Tibial nerve (tissue), 4 donors: ENCODE data around the gene SDSL. TPM values are rescaled to one million over a fixed set of nuclear protein-coding genes. Genes with fewer than 3 reads are reported as not detected.

Source experiments
- DNase-seq, 2 donors: peaks; one replicate each; pipeline ENCODE4 v3.0.0-alpha.2; 2019; ENCODE audit warnings: low spot score in 2 of 2
- H3K27ac ChIP-seq, 4 donors: fragments of 200-600 bp; sonication (generic) in 3 of 4; one replicate each; pipeline ENCODE4 v1.5.1; 2017 to 2019; ENCODE audit warnings: mild to moderate bottlenecking in 1 of 4
- H3K27me3 ChIP-seq, 2 donors: fragments of 200-600 bp; sonication (generic) in 1 of 2; one replicate each; pipeline versions ENCODE4 v1.5.1 to v1.6.0; 2017 to 2019
- H3K36me3 ChIP-seq, 3 donors: fragments of 200-600 bp; sonication (generic); one replicate each; pipeline ENCODE4 v1.5.1; 2018 to 2019
- H3K4me1 ChIP-seq, 4 donors: fragments of 200-600 bp; sonication (generic) in 3 of 4; one replicate each; pipeline ENCODE4 v1.5.1; 2017 to 2019
- H3K4me3 ChIP-seq, 4 donors: fragments of 200-600 bp; sonication (generic) in 3 of 4; one replicate each; pipeline ENCODE4 v1.5.1; 2017 to 2019; ENCODE audit warnings: mild to moderate bottlenecking in 1 of 4, moderate library complexity in 1 of 4
- H3K9me3 ChIP-seq, 4 donors: fragments of 200-600 bp; sonication (generic) in 3 of 4; one replicate each; pipeline ENCODE4 v1.5.1; 2017 to 2019
- EP300 ChIP-seq, 2 donors: sonication (generic); formaldehyde crosslinking; IDR thresholded peaks; one replicate each; pipeline ENCODE4 v1.6.1; 2017; ENCODE audit warnings: antibody characterized with exemption in 2 of 2, mild to moderate bottlenecking in 1 of 2
- POLR2A ChIP-seq, 2 donors: fragments of 450-650 bp; IDR thresholded peaks; one replicate each; pipeline ENCODE4 v1.6.1; 2017; ENCODE audit warnings: antibody characterized with exemption in 2 of 2, mild to moderate bottlenecking in 2 of 2, moderate library complexity in 2 of 2
- WGBS, 2 donors: methylation state at CpG; one replicate each; pipeline ENCODE4 v1.1.5; 2018; 5-methylcytosine and 5-hydroxymethylcytosine counted together
- total RNA-seq, 4 donors: library from RNA; depleted of rRNA; stranded (reverse); fragments of >200 nt; gene quantifications; one replicate each; pipeline ENCODE4 v1.1.0, GENCODE V29; 2016
- TF ChIP-seq, protein P1 (sequence below), 5 experiments: fragments of 200-600 bp in 3 of 5; fragments of 450-650 bp in 2 of 5; sonication (generic) in 3 of 5; IDR thresholded peaks; one replicate each; pipeline ENCODE4 v1.5.1; 2016 to 2019; ENCODE audit warnings: antibody characterized with exemption in 5 of 5, mild to moderate bottlenecking in 3 of 5, moderate library complexity in 2 of 5

SDSL gene
- total RNA-seq, 4 donors from 2014 or later = 1.9 to 3.0 (median 2.3) TPM

DNA sequence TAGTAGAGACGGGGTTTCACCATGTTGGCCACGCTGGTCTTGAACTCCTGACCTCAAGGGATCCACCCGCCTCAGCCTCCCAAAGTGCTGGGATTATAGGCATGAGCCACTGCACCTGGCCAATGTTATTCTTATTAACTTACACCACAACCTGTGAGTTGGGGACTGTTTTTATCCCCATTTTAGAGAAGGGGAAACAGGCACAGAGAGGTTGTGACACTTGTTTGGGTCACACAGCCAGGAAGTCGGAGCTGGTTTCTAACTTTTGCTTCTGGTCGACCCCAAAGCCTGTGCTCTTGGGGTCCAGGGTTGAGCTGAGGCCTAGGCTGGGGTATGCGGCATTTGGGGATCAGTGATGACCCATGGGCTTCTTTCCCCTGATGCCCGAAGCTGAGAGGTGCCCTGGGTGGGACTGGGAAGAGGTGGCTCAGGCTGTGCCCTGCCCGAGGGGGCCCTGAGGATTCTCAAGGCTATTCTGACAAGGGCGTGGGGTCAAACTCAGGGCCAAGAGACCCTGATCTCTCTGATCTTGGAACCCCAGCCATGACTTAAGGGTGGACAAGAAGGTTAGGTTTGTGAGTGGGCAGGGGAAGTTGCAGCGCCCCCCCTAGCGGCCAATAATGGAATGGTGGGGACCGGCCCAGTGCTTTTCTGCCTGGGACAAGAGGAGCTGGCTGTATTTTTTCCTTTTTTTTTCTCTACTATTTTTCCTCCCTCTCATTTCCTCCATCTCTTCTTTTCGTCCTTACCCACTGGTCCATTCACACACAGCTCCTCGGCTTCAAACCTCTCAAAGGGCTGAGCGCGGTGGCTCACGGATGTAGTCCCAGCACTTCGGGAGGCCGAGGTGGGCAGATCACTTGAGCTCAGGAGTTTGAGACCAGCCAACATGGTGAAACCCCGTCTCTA is 3.0 kb downstream of the SDSL start:
- no peak for TF ChIP-seq EP300 (IDR thresholded peaks at IDR 0.05)
- TF ChIP-seq, protein P1, sequence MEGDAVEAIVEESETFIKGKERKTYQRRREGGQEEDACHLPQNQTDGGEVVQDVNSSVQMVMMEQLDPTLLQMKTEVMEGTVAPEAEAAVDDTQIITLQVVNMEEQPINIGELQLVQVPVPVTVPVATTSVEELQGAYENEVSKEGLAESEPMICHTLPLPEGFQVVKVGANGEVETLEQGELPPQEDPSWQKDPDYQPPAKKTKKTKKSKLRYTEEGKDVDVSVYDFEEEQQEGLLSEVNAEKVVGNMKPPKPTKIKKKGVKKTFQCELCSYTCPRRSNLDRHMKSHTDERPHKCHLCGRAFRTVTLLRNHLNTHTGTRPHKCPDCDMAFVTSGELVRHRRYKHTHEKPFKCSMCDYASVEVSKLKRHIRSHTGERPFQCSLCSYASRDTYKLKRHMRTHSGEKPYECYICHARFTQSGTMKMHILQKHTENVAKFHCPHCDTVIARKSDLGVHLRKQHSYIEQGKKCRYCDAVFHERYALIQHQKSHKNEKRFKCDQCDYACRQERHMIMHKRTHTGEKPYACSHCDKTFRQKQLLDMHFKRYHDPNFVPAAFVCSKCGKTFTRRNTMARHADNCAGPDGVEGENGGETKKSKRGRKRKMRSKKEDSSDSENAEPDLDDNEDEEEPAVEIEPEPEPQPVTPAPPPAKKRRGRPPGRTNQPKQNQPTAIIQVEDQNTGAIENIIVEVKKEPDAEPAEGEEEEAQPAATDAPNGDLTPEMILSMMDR (IDR thresholded peaks at IDR 0.05) = peak; percentile 50 to 75 (median 64)
- Histone ChIP-seq H3K9me3 (peaks cover 0 to 1% (median 0%) of the 10 kb centered on the region in 4 donors), H3K27ac (no peak overlapping the region), H3K36me3 (no peaks in the 10 kb centered on the region), H3K27me3 (peaks cover 0 to 5% of the 10 kb centered on the region in 2 donors), H3K4me1 (peaks cover 0 to 14% (median 2%) of the 10 kb centered on the region in 4 donors), H3K4me3 (no peak overlapping the region)
- 52 to 58% methylated on average over 18 to 19 of the region's 20 CpGs for WGBS, 2 donors
- peak in 1 of 2 donors; percentile 56 for DNase-seq

DNA sequence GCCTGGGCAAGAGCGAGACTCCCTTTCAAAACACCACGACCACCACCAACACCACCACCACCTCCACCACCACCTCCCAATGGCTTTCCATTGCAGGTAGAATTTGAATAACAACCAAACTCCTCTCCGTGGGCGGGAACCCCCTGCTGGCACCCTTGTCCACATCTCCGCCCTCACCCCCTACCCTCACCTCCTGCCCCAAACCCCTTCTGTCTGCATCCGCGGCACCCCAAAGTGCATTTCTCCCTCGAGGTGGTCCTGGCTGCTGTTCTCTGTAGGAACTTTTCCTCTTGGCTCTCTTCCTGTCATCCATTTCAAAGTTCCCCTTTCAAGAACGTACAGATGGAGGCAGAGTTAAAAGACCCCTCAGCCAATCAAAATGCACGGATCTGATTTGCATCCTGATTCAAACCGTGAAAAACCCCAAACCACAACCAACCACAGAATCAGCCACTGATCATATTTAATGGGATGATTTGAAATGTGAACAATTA is 3.8 kb downstream of the SDSL start:
- peaks cover 0 to 14% (median 2%) of the 10 kb centered on the region in 4 donors for H3K4me1 ChIP-seq
- no peak overlapping the region for H3K27ac ChIP-seq
- H3K36me3 ChIP-seq = no peaks in the 10 kb centered on the region
- peaks cover 0 to 5% of the 10 kb centered on the region in 2 donors for H3K27me3 ChIP-seq
- peaks cover 0 to 4% (median 0%) of the 10 kb centered on the region in 4 donors for H3K9me3 ChIP-seq
- TF ChIP-seq EP300 (IDR thresholded peaks at IDR 0.05) = no peak
- TF ChIP-seq POLR2A (IDR thresholded peaks at IDR 0.05) = no peak
- TF ChIP-seq, protein P1 (IDR thresholded peaks at IDR 0.05) = no peak
- 34 to 37% methylated on average over 11 of the region's 11 CpGs for WGBS, 2 donors
- no peak for DNase-seq
- no peak overlapping the region for H3K4me3 ChIP-seq

DNA sequence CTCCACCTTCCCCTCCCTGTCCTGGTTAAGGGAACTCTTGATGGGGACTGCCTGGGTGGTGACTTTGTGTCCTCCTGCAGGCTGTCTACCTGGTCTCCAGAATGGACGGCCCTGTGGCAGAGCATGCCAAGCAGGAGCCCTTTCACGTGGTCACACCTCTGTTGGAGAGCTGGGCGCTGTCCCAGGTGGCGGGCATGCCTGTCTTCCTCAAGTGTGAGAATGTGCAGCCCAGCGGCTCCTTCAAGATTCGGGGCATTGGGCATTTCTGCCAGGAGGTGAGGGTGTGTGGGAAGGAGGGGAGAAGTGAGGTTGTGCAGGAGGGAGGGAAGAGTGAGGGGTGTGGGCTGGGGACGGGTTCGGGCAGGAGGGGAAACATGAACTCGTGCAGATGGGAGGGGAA is 5.7 kb downstream of the SDSL start:
- Histone ChIP-seq H3K36me3 (no peaks in the 10 kb centered on the region), H3K4me1 (peaks cover 0 to 5% (median 0%) of the 10 kb centered on the region in 4 donors), H3K27ac (no peak overlapping the region), H3K4me3 (no peak overlapping the region), H3K27me3 (peaks cover 0 to 5% of the 10 kb centered on the region in 2 donors), H3K9me3 (peaks cover 0 to 4% (median 0%) of the 10 kb centered on the region in 4 donors)
- no peak for TF ChIP-seq EP300 (IDR thresholded peaks at IDR 0.05)
- TF ChIP-seq, protein P1 (IDR thresholded peaks at IDR 0.05) = no peak
- TF ChIP-seq POLR2A (IDR thresholded peaks at IDR 0.05) = no peak
- WGBS, 2 donors = 77 to 78% methylated on average over 9 of the region's 9 CpGs
- DNase-seq = no peak

DNA sequence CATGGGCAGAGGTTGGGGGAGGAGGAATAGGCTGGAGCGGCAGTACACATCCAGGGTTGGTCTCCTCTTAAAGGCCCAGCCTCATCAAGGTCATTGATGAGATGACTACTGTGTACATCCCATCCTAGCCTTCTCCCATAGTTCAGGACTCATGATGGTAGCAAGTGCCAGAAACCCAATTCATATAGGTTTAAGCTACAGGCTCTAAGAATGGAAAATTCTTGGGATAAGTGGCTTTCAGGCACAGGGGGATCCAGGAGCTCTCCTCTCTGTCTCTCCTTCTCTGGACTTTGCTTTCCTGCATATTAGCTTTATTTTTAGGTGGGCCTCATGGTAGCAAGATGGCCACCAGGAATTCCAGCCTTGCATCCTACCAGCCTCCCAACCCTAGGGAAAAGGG is 6.3 kb downstream of the SDSL start:
- Histone ChIP-seq H3K4me1 (no peaks in the 10 kb centered on the region), H3K36me3 (no peaks in the 10 kb centered on the region), H3K4me3 (no peak overlapping the region), H3K27ac (no peak overlapping the region), H3K27me3 (peaks cover 0 to 5% of the 10 kb centered on the region in 2 donors), H3K9me3 (peaks cover 0 to 4% (median 0%) of the 10 kb centered on the region in 4 donors)
- TF ChIP-seq EP300 (IDR thresholded peaks at IDR 0.05) (no peak), POLR2A (IDR thresholded peaks at IDR 0.05) (no peak)
- TF ChIP-seq, protein P1 (IDR thresholded peaks at IDR 0.05) = no peak
- 79 to 83% methylated on average over 1 of the region's 1 CpG for WGBS, 2 donors
- no peak for DNase-seq

DNA sequence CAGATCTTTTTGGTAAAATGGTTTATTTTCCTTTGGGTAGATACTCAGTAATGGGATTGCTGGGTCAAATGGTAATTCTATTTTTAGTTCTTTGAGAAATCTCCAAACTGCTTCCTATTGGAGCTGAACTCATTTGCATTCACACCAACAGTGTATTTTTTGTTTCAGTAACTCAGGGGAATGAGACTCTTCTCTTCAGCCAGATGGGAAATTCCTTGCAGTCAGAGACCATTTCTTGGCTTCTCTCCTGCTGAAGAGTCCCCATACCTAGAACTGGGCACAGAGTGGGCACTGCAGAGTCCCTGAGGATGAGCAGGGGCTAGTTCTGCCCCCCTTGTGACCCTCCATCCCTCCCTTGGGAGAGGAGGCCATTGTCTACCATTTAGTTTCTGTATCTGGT is 10.8 kb downstream of the SDSL start:
- no peak for TF ChIP-seq EP300 (IDR thresholded peaks at IDR 0.05)
- TF ChIP-seq POLR2A (IDR thresholded peaks at IDR 0.05) = no peak
- TF ChIP-seq, protein P1 (IDR thresholded peaks at IDR 0.05) = no peak
- Histone ChIP-seq H3K4me3 (no peak overlapping the region), H3K9me3 (peaks cover 0 to 4% (median 0%) of the 10 kb centered on the region in 4 donors), H3K27ac (no peak overlapping the region), H3K4me1 (no peaks in the 10 kb centered on the region), H3K27me3 (peaks cover 0 to 5% of the 10 kb centered on the region in 2 donors), H3K36me3 (no peaks in the 10 kb centered on the region)
- no peak for DNase-seq
